Measurements from ENCODE around the gene MYO19. TPM values are rescaled to one million over a fixed set of nuclear protein-coding genes. Genes with fewer than 3 reads are reported as not detected.
A peak's percentile ranks its signal among the peaks of the same experiment; 100 is the strongest.

The MYO19 gene
- total and polyA plus RNA-seq, 9 of the 15 experiments (the other 6 are each of a cell fraction or from before 2014, with no cell fraction given): 21.6 to 176 (median 129) TPM

- TF ChIP-seq GTF2F1 (IDR thresholded peaks at IDR 0.05; ENCODE audit: low read depth, low read length): no peak
- TF ChIP-seq ZZZ3 (IDR thresholded peaks at IDR 0.05): no peak
- no peak for TF ChIP-seq ARID4B (CRISPR knock-in tag; IDR thresholded peaks at IDR 0.05)
- no peak for TF ChIP-seq NUFIP1 (IDR thresholded peaks at IDR 0.05; ENCODE audit: partially characterized antibody)
- no peak for TF ChIP-seq CHAMP1 (IDR thresholded peaks at IDR 0.05)
- TF ChIP-seq NONO (IDR thresholded peaks at IDR 0.05; ENCODE audit: low read depth in 2 of 2, low read length in 1 of 2): no peak
- TF ChIP-seq HINFP (tag; conservative IDR thresholded peaks at IDR 0.05; ENCODE audit: low read depth): no peak
- TF ChIP-seq CBFA2T3 (IDR thresholded peaks at IDR 0.05): peak; percentile 47
- no peak for TF ChIP-seq POLR2AphosphoS2 (IDR thresholded peaks at IDR 0.05; ENCODE audit: low read length)
- TF ChIP-seq TCF15 (CRISPR knock-in tag; IDR thresholded peaks at IDR 0.05): no peak
- TF ChIP-seq ZNF830 (CRISPR knock-in tag; IDR thresholded peaks at IDR 0.05): no peak
- no peak for TF ChIP-seq PHB2 (IDR thresholded peaks at IDR 0.05; ENCODE audit: low read depth)
- TF ChIP-seq CTBP1 (IDR thresholded peaks at IDR 0.05; ENCODE audit: borderline replicate concordance): peak; percentile 79
- TF ChIP-seq GATAD2A (IDR thresholded peaks at IDR 0.05): no peak
- no peak for TF ChIP-seq NEUROD1 (IDR thresholded peaks at IDR 0.05; ENCODE audit: borderline replicate concordance, low read depth, low read length, partially characterized antibody)
- TF ChIP-seq ZNF644 (tag; IDR thresholded peaks at IDR 0.05; ENCODE audit: low read depth): no peak
- TF ChIP-seq RAD21 (CRISPR knock-in tag; conservative IDR thresholded peaks at IDR 0.05 in 1 of 2, IDR thresholded peaks at IDR 0.05 in 1 of 2): no peak
- TF ChIP-seq NR3C1 (CRISPR knock-in tag; IDR thresholded peaks at IDR 0.05): no peak
- TF ChIP-seq SMARCA4 (IDR thresholded peaks at IDR 0.05): peak; percentile 88
- TF ChIP-seq RFX5 (IDR thresholded peaks at IDR 0.05; ENCODE audit: low read depth, low read length): no peak
- TF ChIP-seq PPARD (CRISPR knock-in tag; IDR thresholded peaks at IDR 0.05): no peak
- TF ChIP-seq SMC3 (conservative IDR thresholded peaks at IDR 0.05; ENCODE audit: insufficient read depth, low read depth, low read length): no peak
These were observed 5.5 kb downstream of the MYO19 start (continued) for GRCh38 chr17:36529121-36529520.

Measured in K562 (cell line).